Activated CD8-positive, alpha-beta T cell treated with anti-CD3 and anti-CD28 coated beads, Interleukin-2, amount 10 ng/mL, durations not matched to agents 7 days and 5 days (primary cell): ENCODE results near the gene VANGL1. TPM values are rescaled to one million over a fixed set of nuclear protein-coding genes. Genes with fewer than 3 reads are reported as not detected.
A peak's percentile ranks its signal among the peaks of the same experiment; 100 is the strongest.

Experiments used
- ATAC-seq: fragments of 150-1000 bp; cut with Tn5 transposase; one replicate; pipeline ENCODE4 v1.10.0; 2021; ENCODE audit warnings: moderate library complexity
- CTCF ChIA-PET: fragments of 350-600 bp; sonication (Branson Sonifier 250); formaldehyde crosslinking; loops from one replicate; lab custom pipeline; 2021; ENCODE audit warnings: antibody characterized with exemption; lab: Charles Lee
- POLR2A ChIA-PET: fragments of 350-600 bp; sonication (Branson Sonifier 250); formaldehyde crosslinking; loops from one replicate; lab custom pipeline; 2021; ENCODE audit warnings: antibody characterized with exemption; lab: Charles Lee
- DNase-seq: peaks from one replicate; pipeline ENCODE4 v3.0.0-alpha.2; 2020
- H3K27ac Mint-ChIP-seq: one replicate; pipeline ENCODE4 v1.8.0; 2021; ENCODE audit warnings: mild to moderate bottlenecking, mixed read lengths
- H3K27me3 Mint-ChIP-seq: one replicate; pipeline ENCODE4 v1.8.0; 2021; ENCODE audit warnings: low read depth, mixed read lengths
- H3K36me3 Mint-ChIP-seq: one replicate; pipeline ENCODE4 v1.8.0; 2021; ENCODE audit warnings: low read depth, mixed read lengths
- H3K4me1 Mint-ChIP-seq: one replicate; pipeline ENCODE4 v1.8.0; 2021; ENCODE audit warnings: low read depth, mixed read lengths
- H3K4me3 Mint-ChIP-seq: one replicate; pipeline ENCODE4 v1.8.0; 2021; ENCODE audit warnings: mild to moderate bottlenecking, mixed read lengths
- H3K9me3 Mint-ChIP-seq: one replicate; pipeline ENCODE4 v1.8.0; 2022; ENCODE audit warnings: mixed read lengths; ENCODE audit not compliant: insufficient read depth
- total RNA-seq, 2 experiments: library from RNA; stranded (reverse); gene quantifications; one replicate each; pipeline ENCODE4 v1.2.3, GENCODE V29; 2021

VANGL1 gene
- total RNA-seq: 10 to 100 TPM; 14.1 to 14.8 TPM

DNA sequence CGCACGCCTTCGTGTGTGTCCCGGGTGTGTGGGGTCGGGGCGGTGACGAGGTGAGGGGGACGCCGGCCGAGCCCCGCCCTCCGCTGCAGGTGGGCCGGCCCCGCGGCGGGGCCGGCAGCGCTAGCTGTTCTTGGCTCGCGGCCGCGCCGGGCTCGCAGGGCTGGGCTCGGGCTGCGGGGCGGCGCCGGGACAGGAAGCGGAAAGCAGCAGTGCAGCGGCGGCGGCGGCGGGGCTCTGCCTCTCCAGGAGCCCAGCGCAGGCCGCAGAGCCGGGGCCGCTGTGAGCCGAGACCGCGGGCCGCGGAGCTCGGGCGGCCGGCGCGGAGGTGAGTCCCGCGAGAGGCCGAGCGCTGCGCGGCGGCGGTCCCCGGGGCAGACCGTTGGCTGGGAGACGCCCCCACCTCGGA lies at the start of gene VANGL1:
Gene VANGL1, plus strand, starts transcription at position 209 of the 406 bp plus-strand sequence. CDS start 9,444 bp downstream, outside the sequence.
- Mint-ChIP-seq H3K9me3 (peaks cover 7% of the 10 kb centered on the region), H3K4me1 (peaks cover 17% of the 10 kb centered on the region), H3K27ac (peak within 1 kb of the TSS; percentile 81), H3K4me3 (peak within 1 kb of the TSS; percentile 88), H3K36me3 (peaks cover 7% of the 10 kb centered on the region), H3K27me3 (peaks cover 17% of the 10 kb centered on the region)
- ATAC-seq (peak; percentile 87), DNase-seq (peak; percentile 76)
- POLR2A ChIA-PET: interaction anchor here (0.7 to 1.0 kb wide), 2 partner anchors 27 to 95 kb away, joined by 3 read pairs; no protein-coding TSS in a partner anchor
- CTCF ChIA-PET: interaction anchor here (2.0 to 2.4 kb wide), 2 partner anchors 33 to 65 kb away, joined by 6 to 18 read pairs; no protein-coding TSS in a partner anchor

GRCh38 chr1:115592264-115592663 lies 49.5 kb upstream of the VANGL1 start:
- no peak overlapping the region for H3K27ac Mint-ChIP-seq
- no peak for ATAC-seq
- CTCF ChIA-PET: interaction anchor here (6.6 kb wide), 1 partner anchor 452 kb away, joined by 60 read pairs; no protein-coding TSS in a partner anchor

DNA sequence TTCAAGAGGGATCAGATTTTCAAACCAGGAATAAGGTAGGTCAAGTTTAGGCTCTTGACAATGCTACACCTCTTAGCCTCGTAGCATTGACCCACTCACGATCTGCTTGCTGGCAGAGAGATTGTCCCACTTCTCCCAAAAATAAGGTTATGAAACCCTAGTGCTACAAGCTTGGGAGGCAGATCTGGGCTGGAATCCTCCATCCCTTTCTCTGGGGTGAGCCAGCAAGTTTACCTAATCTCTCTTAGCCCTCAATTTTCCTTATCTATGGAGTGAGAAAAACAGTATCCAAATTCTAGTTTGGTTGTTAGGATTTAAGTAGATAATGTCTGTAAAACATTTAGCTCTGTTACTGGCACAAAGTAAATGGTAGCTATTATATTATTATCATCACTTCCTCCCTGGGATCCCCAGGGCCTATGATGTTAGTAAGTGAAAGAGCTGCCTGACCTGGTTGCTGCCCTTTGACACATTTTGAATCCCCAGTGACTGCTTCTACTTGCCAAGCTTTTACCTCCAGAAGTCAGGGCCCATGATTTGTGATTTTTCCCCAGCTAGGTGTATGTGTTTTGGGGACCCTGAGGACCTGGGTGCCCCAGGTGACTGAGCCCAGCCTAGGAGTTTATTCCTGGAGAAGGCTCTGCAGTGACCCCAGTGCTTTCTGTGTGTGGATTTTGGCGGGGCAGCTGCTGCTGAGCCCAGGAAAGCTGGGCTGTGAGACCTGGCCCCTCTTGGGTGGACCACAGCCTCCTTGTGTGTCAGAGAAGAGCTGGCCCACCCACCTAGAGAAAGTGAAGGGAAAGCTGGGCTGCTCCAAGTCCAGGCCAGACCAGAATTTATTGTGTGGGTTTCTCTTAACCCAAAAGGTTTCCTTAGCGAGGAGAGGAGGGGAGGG lies 48.2 kb upstream of the VANGL1 start:
- POLR2A ChIA-PET: interaction anchor here (0.5 kb wide), 1 partner anchor 67 kb away, joined by 3 read pairs; no protein-coding TSS in a partner anchor
- no peak for ATAC-seq
- Mint-ChIP-seq H3K4me1 (no peaks in the 10 kb centered on the region), H3K27me3 (no peaks in the 10 kb centered on the region), H3K9me3 (no peaks in the 10 kb centered on the region), H3K36me3 (no peaks in the 10 kb centered on the region), H3K4me3 (no peak overlapping the region), H3K27ac (no peak overlapping the region)
- DNase-seq: no peak
- CTCF ChIA-PET: interaction anchor here (6.6 kb wide), 1 partner anchor 454 kb away, joined by 60 read pairs; no protein-coding TSS in a partner anchor

More at GRCh38 chr1:115592264-115592663, 49.5 kb upstream of the VANGL1 start:
- no peaks in the 10 kb centered on the region for H3K4me1 Mint-ChIP-seq
- H3K4me3 Mint-ChIP-seq: no peak overlapping the region
- H3K36me3 Mint-ChIP-seq: no peaks in the 10 kb centered on the region
- POLR2A ChIA-PET: no interaction called here
- DNase-seq: no peak
- peaks cover 3% of the 10 kb centered on the region for H3K9me3 Mint-ChIP-seq
- no peaks in the 10 kb centered on the region for H3K27me3 Mint-ChIP-seq

GRCh38 chr1:115594600-115594999 lies 47.2 kb upstream of the VANGL1 start:
- no peaks in the 10 kb centered on the region for H3K36me3 Mint-ChIP-seq
- no peak overlapping the region for H3K27ac Mint-ChIP-seq
- no peaks in the 10 kb centered on the region for H3K27me3 Mint-ChIP-seq
- DNase-seq: no peak
- no peaks in the 10 kb centered on the region for H3K4me1 Mint-ChIP-seq
- no peak for ATAC-seq
- ChIA-PET POLR2A (no interaction called here), CTCF (interaction anchor here (1.1 to 6.6 kb wide), 3 partner anchors 8 to 455 kb away, joined by 3 to 60 read pairs (median 9); no protein-coding TSS in a partner anchor)
- H3K4me3 Mint-ChIP-seq: no peak overlapping the region
- no peaks in the 10 kb centered on the region for H3K9me3 Mint-ChIP-seq

- CTCF ChIA-PET: interaction anchor here (0.7 to 6.6 kb wide), 7 partner anchors 9 to 456 kb away, joined by 3 to 60 read pairs (median 4); no protein-coding TSS in a partner anchor
- no peaks in the 10 kb centered on the region for H3K36me3 Mint-ChIP-seq
- H3K9me3 Mint-ChIP-seq: no peaks in the 10 kb centered on the region
- POLR2A ChIA-PET: no interaction called here
- DNase-seq (peak; percentile 76), ATAC-seq (no peak)
- no peaks in the 10 kb centered on the region for H3K27me3 Mint-ChIP-seq
- no peaks in the 10 kb centered on the region for H3K4me1 Mint-ChIP-seq
- no peak overlapping the region for H3K4me3 Mint-ChIP-seq
- H3K27ac Mint-ChIP-seq: no peak overlapping the region
Measured at GRCh38 chr1:115595279-115596079, 46.3 kb upstream of the VANGL1 start.

- Mint-ChIP-seq H3K9me3 (no peaks in the 10 kb centered on the region), H3K27me3 (no peaks in the 10 kb centered on the region), H3K36me3 (no peaks in the 10 kb centered on the region), H3K4me3 (no peak overlapping the region), H3K4me1 (no peaks in the 10 kb centered on the region), H3K27ac (no peak overlapping the region)
- ChIA-PET POLR2A (no interaction called here), CTCF (interaction anchor here (0.7 to 6.6 kb wide), 9 partner anchors 10 to 544 kb away, joined by 3 to 60 read pairs (median 4); partner anchors contain the start of gene TSPAN2)
- DNase-seq (no peak), ATAC-seq (no peak)
Measured at GRCh38 chr1:115596080-115596780, 45.5 kb upstream of the VANGL1 start.

DNA sequence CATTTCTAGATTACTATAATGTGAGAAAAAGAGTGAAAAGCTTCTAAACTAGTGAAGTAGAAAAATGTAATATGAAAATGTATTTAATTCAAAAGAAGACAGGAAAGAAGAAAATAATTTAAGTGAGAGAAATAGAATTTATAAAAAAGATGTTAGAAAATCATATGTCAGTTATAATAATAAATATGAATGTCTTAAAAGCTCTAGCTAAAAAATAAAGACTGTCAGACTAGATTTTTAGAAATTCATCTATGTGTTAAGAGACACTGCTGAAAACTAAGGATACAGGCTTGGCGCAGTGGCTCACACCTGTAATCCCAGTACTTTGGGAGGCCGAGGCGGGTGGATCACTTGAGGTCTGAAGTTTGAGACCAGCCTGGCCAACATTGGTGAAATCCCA lies 37.3 kb upstream of the VANGL1 start:
- no peak overlapping the region for H3K27ac Mint-ChIP-seq
- no peaks in the 10 kb centered on the region for H3K4me1 Mint-ChIP-seq
- ChIA-PET CTCF (interaction anchor here (0.9 kb wide), 1 partner anchor 167 kb away, joined by 5 read pairs; no protein-coding TSS in a partner anchor), POLR2A (no interaction called here)
- ATAC-seq (no peak), DNase-seq (no peak)
- no peaks in the 10 kb centered on the region for H3K36me3 Mint-ChIP-seq
- H3K4me3 Mint-ChIP-seq: no peak overlapping the region
- no peaks in the 10 kb centered on the region for H3K9me3 Mint-ChIP-seq
- H3K27me3 Mint-ChIP-seq: peaks cover 4% of the 10 kb centered on the region

- H3K36me3 Mint-ChIP-seq: no peaks in the 10 kb centered on the region
- ChIA-PET CTCF (interaction anchor here (1.0 kb wide), 1 partner anchor 101 kb away, joined by 7 read pairs; no protein-coding TSS in a partner anchor), POLR2A (no interaction called here)
- H3K9me3 Mint-ChIP-seq: no peaks in the 10 kb centered on the region
- H3K27me3 Mint-ChIP-seq: peaks cover 4% of the 10 kb centered on the region
- DNase-seq (no peak), ATAC-seq (no peak)
- H3K4me3 Mint-ChIP-seq: no peak overlapping the region
- no peaks in the 10 kb centered on the region for H3K4me1 Mint-ChIP-seq
- H3K27ac Mint-ChIP-seq: no peak overlapping the region
Measured at GRCh38 chr1:115606305-115606704, 35.5 kb upstream of the VANGL1 start.

GRCh38 chr1:115609021-115609420 lies 32.7 kb upstream of the VANGL1 start:
- CTCF ChIA-PET: interaction anchor here (0.9 to 3.6 kb wide), 7 partner anchors 8 to 162 kb away, joined by 3 to 57 read pairs (median 6); partner anchors contain the start of gene VANGL1
- H3K27ac Mint-ChIP-seq: no peak overlapping the region

DNA sequence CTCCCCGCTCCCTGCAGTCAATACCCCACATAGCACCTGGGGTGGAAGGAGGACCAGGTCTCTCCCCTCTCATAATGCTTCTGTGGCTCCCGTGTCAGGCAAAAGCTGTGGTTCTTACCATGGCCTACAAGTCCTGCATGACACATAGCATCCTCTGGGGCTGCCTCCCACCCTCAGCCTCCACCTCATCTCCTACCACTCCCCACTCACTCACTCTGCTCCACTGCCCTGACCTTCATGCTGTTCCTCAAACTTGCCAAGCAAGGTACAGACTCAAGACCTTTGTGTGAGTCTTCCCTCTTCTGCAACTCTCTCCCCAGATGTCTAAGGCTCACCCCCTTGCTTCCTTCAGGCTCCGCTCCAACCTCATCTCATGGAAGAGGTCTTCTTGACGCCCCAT lies 28.0 kb upstream of the VANGL1 start:
- Mint-ChIP-seq H3K4me1 (no peaks in the 10 kb centered on the region), H3K9me3 (no peaks in the 10 kb centered on the region), H3K36me3 (no peaks in the 10 kb centered on the region), H3K27me3 (peaks cover 7% of the 10 kb centered on the region), H3K4me3 (no peak overlapping the region), H3K27ac (no peak overlapping the region)
- ChIA-PET CTCF (no interaction called here), POLR2A (no interaction called here)
- ATAC-seq (no peak), DNase-seq (no peak)

More at GRCh38 chr1:115609021-115609420, 32.7 kb upstream of the VANGL1 start:
- Mint-ChIP-seq H3K4me1 (no peaks in the 10 kb centered on the region), H3K9me3 (no peaks in the 10 kb centered on the region), H3K27me3 (peaks cover 7% of the 10 kb centered on the region), H3K4me3 (no peak overlapping the region), H3K36me3 (no peaks in the 10 kb centered on the region)
- no peak for ATAC-seq
- POLR2A ChIA-PET: no interaction called here
- DNase-seq: no peak

GRCh38 chr1:115620453-115620852 lies 21.3 kb upstream of the VANGL1 start:
- CTCF ChIA-PET: no interaction called here
- POLR2A ChIA-PET: no interaction called here

More at GRCh38 chr1:115620453-115620852, 21.3 kb upstream of the VANGL1 start:
- DNase-seq (no peak), ATAC-seq (no peak)
- no peaks in the 10 kb centered on the region for H3K36me3 Mint-ChIP-seq
- H3K27ac Mint-ChIP-seq: no peak overlapping the region
- H3K27me3 Mint-ChIP-seq: peaks cover 10% of the 10 kb centered on the region
- no peaks in the 10 kb centered on the region for H3K4me1 Mint-ChIP-seq
- H3K4me3 Mint-ChIP-seq: no peak overlapping the region
- peaks cover 5% of the 10 kb centered on the region for H3K9me3 Mint-ChIP-seq
